ENCODE results near the gene SPRYD3.

The SPRYD3 gene, protein sequence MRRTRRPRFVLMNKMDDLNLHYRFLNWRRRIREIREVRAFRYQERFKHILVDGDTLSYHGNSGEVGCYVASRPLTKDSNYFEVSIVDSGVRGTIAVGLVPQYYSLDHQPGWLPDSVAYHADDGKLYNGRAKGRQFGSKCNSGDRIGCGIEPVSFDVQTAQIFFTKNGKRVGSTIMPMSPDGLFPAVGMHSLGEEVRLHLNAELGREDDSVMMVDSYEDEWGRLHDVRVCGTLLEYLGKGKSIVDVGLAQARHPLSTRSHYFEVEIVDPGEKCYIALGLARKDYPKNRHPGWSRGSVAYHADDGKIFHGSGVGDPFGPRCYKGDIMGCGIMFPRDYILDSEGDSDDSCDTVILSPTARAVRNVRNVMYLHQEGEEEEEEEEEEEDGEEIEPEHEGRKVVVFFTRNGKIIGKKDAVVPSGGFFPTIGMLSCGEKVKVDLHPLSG

DNA sequence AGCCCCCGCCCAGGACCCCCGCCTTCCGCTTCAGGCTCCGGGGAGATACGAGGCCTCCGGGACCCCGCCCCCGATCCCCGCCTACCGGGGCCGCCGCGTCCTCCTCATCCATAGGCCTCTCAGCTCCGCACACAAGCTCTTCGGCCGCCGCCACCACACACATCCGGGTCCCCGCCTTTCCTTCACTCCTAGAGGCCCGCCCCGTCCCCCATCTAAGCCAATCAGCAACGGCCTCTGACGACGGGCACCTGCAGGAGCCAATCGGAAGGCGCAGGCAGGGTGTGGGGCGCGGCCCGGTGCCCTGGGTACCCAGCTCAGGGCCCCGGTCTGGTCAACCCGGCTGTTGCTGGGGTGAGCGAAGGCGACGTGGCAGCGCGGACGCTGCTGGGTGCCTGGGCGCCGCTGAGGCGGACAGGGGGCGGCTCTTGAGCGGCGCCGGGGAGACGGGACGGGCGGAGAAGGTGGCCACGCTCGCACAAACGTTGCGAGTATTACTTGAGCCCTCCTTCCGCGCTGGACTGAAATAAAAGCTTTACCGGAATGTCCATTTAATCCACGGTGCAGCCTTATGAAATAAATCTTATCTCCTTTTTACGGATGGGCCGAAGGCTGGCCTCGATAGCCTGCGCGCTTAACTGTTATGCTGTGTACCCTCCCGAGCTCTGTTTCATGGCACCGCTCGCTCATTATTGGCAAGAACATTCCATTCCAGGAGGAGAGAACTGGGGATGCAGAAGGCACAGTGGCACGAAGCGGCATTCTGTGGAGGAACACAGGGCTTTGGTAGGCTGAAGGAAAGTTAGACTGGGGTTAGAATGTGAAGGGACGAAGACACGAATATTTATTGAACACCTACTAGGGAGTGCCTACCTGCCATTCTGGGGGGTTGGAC is at the start of gene SPRYD3:
SPRYD3 (minus strand) TSS at position 165 of the 892 bp plus-strand sequence; CDS start at position 108, 57 bp downstream.
- H3K9me3 ChIP-seq (ENCODE audit: severe bottlenecking), result peaks cover 3% of the 10 kb centered on the region
- TF ChIP-seq CTCF (IDR thresholded peaks at IDR 0.05; ENCODE audit: low read depth, low read length), result no peak
- peaks cover 9% of the 10 kb centered on the region; the same call in 1 of the 2 replicates for H3K36me3 ChIP-seq
- H3K27ac ChIP-seq, result peak within 1 kb of the TSS; percentile 82
- peak within 1 kb of the TSS; percentile 66 for H3K4me3 ChIP-seq (ENCODE audit: low read depth, low read length)
- peak; percentile 98 for DNase-seq
- no peaks in the 10 kb centered on the region for H3K27me3 ChIP-seq (ENCODE audit: insufficient read depth, low read depth, severe bottlenecking)

DNA sequence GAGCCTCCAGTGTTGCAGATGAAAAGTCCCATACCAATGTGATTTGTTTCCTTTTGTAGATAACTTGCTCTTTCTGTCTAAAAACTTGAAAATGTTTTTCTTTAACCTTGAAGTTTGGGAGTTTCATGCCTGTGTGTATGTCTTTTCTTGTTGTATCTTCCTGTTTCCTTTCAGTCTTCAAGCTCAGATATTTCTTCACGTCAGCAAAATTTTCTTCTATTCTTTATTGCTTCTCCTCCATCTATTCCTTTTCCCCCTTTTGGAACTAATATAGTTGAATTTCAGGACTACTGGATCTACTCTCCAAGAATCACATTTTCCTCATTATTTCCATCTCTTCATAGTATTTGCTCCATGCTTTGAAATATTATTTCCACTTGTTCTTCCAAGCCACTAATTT is 48.0 kb upstream of the SPRYD3 start:
- no peaks in the 10 kb centered on the region for H3K27me3 ChIP-seq (ENCODE audit: insufficient read depth, low read depth, severe bottlenecking)
- no peak for DNase-seq
- no peaks in the 10 kb centered on the region for H3K36me3 ChIP-seq
- H3K27ac ChIP-seq, result no peak overlapping the region
- no peak overlapping the region for H3K4me3 ChIP-seq (ENCODE audit: low read depth, low read length)
- no peaks in the 10 kb centered on the region for H3K9me3 ChIP-seq (ENCODE audit: severe bottlenecking)
- no peak for TF ChIP-seq CTCF (IDR thresholded peaks at IDR 0.05; ENCODE audit: low read depth, low read length)

DNA sequence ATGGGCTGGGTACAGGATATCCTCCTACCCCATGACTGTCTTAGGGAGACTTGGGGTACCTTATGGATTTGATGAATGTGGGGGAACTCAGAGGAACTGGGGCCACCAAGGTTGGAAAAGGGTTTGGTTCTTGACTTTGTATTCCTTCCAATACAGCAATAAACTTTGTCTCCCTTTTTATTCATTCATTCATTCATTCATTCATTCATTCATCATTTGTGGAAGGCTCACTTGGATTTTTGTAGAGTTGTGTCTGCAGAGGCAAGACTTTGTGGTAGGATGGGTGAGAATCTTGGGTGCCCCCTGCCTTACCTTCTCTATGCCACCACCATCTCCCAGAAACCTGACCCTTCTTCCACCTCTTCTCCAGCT is 45.1 kb upstream of the SPRYD3 start:
- Histone ChIP-seq H3K4me3 (ENCODE audit: low read depth, low read length) (no peak overlapping the region), H3K36me3 (no peaks in the 10 kb centered on the region), H3K27ac (no peak overlapping the region), H3K9me3 (ENCODE audit: severe bottlenecking) (no peaks in the 10 kb centered on the region), H3K27me3 (ENCODE audit: insufficient read depth, low read depth, severe bottlenecking) (no peaks in the 10 kb centered on the region)
- DNase-seq, result no peak
- no peak for TF ChIP-seq CTCF (IDR thresholded peaks at IDR 0.05; ENCODE audit: low read depth, low read length)

DNA sequence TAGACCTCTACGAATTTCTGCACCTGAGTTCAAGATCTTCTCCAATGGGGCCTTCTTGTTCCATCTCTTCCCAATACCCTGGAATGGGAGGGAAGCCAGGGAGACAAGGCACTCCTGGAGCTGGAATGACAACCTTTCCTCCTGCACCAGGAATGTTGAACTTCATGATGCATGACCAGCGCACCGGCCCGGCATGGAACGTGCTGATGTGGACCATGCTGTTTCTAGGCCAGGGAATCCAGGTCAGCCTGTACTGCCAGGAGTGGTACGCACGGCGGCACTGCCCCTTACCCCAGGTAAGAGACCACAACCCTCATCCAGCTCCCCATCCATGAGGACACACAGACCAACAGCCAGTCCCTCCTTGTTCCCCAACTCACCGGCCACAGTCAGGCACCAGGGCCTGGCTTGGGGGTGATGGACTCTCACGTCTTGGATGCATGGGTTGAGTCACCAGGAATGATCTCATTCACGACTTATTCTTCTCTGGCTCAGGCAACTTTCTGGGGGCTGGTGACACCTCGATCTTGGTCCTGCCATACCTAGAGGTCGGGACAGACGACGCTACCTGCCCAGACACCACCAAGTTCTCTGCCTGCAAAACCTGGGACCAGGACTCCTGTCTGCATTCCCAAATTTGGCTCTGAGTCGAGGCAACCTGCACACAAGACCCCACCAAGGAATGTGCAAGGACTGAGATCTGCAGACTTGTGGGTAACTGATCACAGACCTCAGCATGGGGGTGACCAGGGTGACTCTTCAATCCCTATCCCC is 44.6 kb upstream of the SPRYD3 start:
- no peak for TF ChIP-seq CTCF (IDR thresholded peaks at IDR 0.05; ENCODE audit: low read depth, low read length)
- DNase-seq, result no peak

DNA sequence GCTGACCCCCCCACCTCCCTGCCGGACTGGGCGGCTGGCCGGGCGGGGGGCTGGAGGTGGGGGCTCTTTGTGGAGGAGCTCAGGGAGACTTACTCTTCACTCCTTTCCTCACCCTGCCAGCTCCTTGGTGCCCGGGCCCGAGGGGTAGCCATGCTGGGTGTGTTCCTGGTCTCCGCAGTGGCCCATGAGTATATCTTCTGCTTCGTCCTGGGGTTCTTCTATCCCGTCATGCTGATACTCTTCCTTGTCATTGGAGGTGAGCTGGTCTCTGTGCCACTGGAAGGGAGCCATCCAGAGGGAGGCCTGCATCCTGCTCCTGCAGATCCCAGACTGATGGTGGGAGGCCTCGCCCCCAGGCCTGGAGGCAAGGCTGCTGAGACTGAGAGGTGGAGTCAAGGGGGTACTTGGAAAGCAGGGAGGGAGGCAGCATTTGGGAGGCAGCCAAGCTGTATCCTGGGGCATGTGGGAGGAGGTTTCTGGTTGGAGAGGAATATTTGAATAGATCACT is 43.8 kb upstream of the SPRYD3 start:
- no peaks in the 10 kb centered on the region for H3K36me3 ChIP-seq
- DNase-seq, result no peak
- H3K27ac ChIP-seq, result peak overlapping the region; percentile 51
- H3K9me3 ChIP-seq (ENCODE audit: severe bottlenecking), result no peaks in the 10 kb centered on the region
- no peaks in the 10 kb centered on the region for H3K27me3 ChIP-seq (ENCODE audit: insufficient read depth, low read depth, severe bottlenecking)
- no peak for TF ChIP-seq CTCF (IDR thresholded peaks at IDR 0.05; ENCODE audit: low read depth, low read length)
- H3K4me3 ChIP-seq (ENCODE audit: low read depth, low read length), result no peak overlapping the region

More for the DNA sequence above, 44.6 kb upstream of the SPRYD3 start:
- Histone ChIP-seq H3K27me3 (ENCODE audit: insufficient read depth, low read depth, severe bottlenecking) (no peaks in the 10 kb centered on the region), H3K27ac (no peak overlapping the region), H3K36me3 (no peaks in the 10 kb centered on the region), H3K9me3 (ENCODE audit: severe bottlenecking) (no peaks in the 10 kb centered on the region), H3K4me3 (ENCODE audit: low read depth, low read length) (no peak overlapping the region)
